ENCODE results near the gene ADAMTS3. TPM values are rescaled to one million over a fixed set of nuclear protein-coding genes. Genes with fewer than 3 reads are reported as not detected.

Gene ADAMTS3
- total RNA-seq, 4 donors from 2014 or later = 0.47 to 30.4 (median 10.2) TPM

- ATAC-seq (ENCODE audit: low FRiP score) (no peak), DNase-seq (ENCODE audit: low spot score) (no peak)
- TF ChIP-seq CTCF (IDR thresholded peaks at IDR 0.05) = no peak
Measured at GRCh38 chr4:72566464-72566972, 2.5 kb downstream of the ADAMTS3 start.

- no peak for TF ChIP-seq CTCF (IDR thresholded peaks at IDR 0.05)
- no peak for DNase-seq (ENCODE audit: low spot score)
- no peak for ATAC-seq (ENCODE audit: low FRiP score)
Measured at GRCh38 chr4:72564789-72565188, 4.2 kb downstream of the ADAMTS3 start.

- no peak for TF ChIP-seq CTCF (IDR thresholded peaks at IDR 0.05)
- DNase-seq (ENCODE audit: low spot score) = no peak
- no peak for ATAC-seq (ENCODE audit: low FRiP score)
Measured at GRCh38 chr4:72564184-72564583, 4.8 kb downstream of the ADAMTS3 start.

GRCh38 chr4:72558655-72559054 lies 10.4 kb downstream of the ADAMTS3 start:
- no peak for ATAC-seq (ENCODE audit: low FRiP score)
- TF ChIP-seq CTCF (IDR thresholded peaks at IDR 0.05) = no peak
- no peak for DNase-seq (ENCODE audit: low spot score)

GRCh38 chr4:72557021-72557420 lies 12.0 kb downstream of the ADAMTS3 start:
- DNase-seq (ENCODE audit: low spot score) (no peak), ATAC-seq (ENCODE audit: low FRiP score) (no peak)
- TF ChIP-seq CTCF (IDR thresholded peaks at IDR 0.05) = no peak

- no peak for TF ChIP-seq CTCF (IDR thresholded peaks at IDR 0.05)
- DNase-seq (ENCODE audit: low spot score) (no peak), ATAC-seq (ENCODE audit: low FRiP score) (no peak)
Measured at GRCh38 chr4:72555377-72555831, 13.6 kb downstream of the ADAMTS3 start.

GRCh38 chr4:72553540-72554337 lies 15.3 kb downstream of the ADAMTS3 start:
- no peak for TF ChIP-seq CTCF (IDR thresholded peaks at IDR 0.05)
- DNase-seq (ENCODE audit: low spot score) = no peak
- peak; percentile 94 for ATAC-seq (ENCODE audit: low FRiP score)

All from omental fat pad (tissue), 4 donors.